Measurements from ENCODE around the gene ASMTL. TPM values are rescaled to one million over a fixed set of nuclear protein-coding genes. Genes with fewer than 3 reads are reported as not detected.
"Not testable (repeated sequence)": the region's sequence is repeated elsewhere in the genome, so short reads cannot be mapped to it uniquely, and the experiment has no call there.

Gene ASMTL
- total RNA-seq, 4 donors from 2014 or later, result 9.5 to 23.9 (median 15.1) TPM

DNA sequence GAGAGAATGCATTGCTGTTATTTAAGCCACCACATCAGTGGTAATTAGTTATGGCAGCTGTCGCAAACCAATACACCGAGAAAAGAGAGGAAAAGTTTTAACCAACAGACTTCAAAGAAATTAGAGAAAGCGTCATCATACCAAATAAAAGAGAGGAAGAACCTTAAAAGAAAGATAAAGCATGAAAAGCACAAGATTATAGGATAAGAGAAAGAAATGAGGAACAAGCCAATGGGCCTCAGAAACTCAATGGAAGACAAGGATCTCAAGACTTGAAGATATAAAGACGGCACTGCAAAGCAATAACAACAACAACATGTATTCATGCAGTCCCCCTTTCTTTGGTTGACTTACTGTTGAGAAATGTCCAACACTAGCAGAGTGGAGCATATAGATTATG, 22.8 kb upstream of the ASMTL start:
- Histone ChIP-seq H3K36me3 (no peaks in the 10 kb centered on the region), H3K27me3 (no peaks in the 10 kb centered on the region), H3K4me3 (no peak overlapping the region), H3K27ac (no peak overlapping the region), H3K4me1 (peaks cover 0 to 9% (median 0%) of the 10 kb centered on the region in 4 donors), H3K9me3 (no peaks in the 10 kb centered on the region)
- DNase-seq, result no peak
- TF ChIP-seq CTCF (IDR thresholded peaks at IDR 0.05), result no peak
- TF ChIP-seq POLR2A (IDR thresholded peaks at IDR 0.05), result no peak

- H3K4me1 ChIP-seq, H3K27me3 ChIP-seq, H3K27ac ChIP-seq, H3K4me3 ChIP-seq, H3K9me3 ChIP-seq, H3K36me3 ChIP-seq: not testable (repeated sequence)
- peak in 1 of 3 donors; percentile 1 for DNase-seq
Observed at GRCh38 chrX:1474593-1474992, 21.9 kb upstream of the ASMTL start.

DNA sequence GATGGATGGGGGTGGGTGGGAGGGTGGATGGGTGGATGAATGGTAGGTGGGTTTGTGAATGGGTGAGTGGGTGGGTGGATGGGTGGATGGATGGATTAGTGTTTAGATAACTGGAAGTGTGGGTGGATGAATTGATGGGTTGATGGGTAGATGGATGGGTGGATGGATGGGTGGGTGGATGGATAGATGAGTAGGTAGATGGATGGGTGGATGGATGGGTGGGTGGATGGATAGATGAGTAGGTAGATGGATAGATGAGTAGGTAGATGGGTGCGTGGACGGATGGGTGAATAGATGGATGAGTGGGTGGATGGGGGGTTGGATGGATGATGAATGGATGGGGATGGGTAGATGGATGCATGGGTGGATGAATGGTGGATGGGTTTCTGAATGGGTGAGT, 20.3 kb upstream of the ASMTL start:
- H3K27me3 ChIP-seq, result no peaks in the 10 kb centered on the region
- no peaks in the 10 kb centered on the region for H3K36me3 ChIP-seq
- no peak for TF ChIP-seq CTCF (IDR thresholded peaks at IDR 0.05)
- no peak for TF ChIP-seq POLR2A (IDR thresholded peaks at IDR 0.05)
- no peak overlapping the region for H3K27ac ChIP-seq
- no peak overlapping the region for H3K4me3 ChIP-seq
- H3K4me1 ChIP-seq, result peaks cover 0 to 13% (median 3%) of the 10 kb centered on the region in 4 donors
- DNase-seq, result peak in 2 of 3 donors; percentile 11 to 23
- no peaks in the 10 kb centered on the region for H3K9me3 ChIP-seq

DNA sequence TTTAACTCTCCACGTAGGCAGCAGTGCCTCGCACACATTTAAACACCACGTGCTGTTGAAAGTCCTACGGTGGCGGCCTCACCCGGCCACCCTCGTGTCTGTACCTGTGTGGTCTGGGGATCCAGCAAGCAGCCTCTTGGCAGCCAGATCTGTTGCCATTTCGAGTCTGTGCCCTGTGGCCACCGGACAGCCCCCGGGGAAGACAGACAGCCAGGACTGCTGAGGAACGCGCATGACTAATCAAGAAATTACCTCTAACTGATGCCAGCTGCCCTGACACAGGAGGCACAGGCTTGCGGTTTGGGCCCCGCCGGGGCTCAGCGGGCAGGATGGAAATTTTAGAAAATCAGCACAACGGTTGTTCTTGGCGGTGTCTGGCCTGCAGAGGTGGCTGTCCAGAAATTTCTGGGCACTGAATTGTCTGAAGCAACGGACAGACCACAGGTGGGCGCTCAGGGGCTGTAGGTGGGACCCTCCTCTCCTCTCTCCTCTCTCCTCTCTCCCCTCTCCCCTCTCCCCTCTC, 15.6 kb upstream of the ASMTL start:
- H3K9me3 ChIP-seq, result no peaks in the 10 kb centered on the region
- TF ChIP-seq POLR2A (IDR thresholded peaks at IDR 0.05), result no peak
- no peak for TF ChIP-seq CTCF (IDR thresholded peaks at IDR 0.05)
- no peaks in the 10 kb centered on the region for H3K36me3 ChIP-seq
- no peaks in the 10 kb centered on the region for H3K27me3 ChIP-seq
- H3K27ac ChIP-seq, result peak overlapping the region in 3 of 4 donors; percentile 40 to 78 (median 50)
- no peak overlapping the region for H3K4me3 ChIP-seq
- H3K4me1 ChIP-seq, result peaks cover 0 to 23% (median 11%) of the 10 kb centered on the region in 4 donors
- peak; percentile 46 to 87 (median 79) for DNase-seq

GRCh38 chrX:1466971-1467561, 14.4 kb upstream of the ASMTL start:
- no peaks in the 10 kb centered on the region for H3K27me3 ChIP-seq
- peak; percentile 48 to 81 (median 78) for DNase-seq
- H3K4me3 ChIP-seq, result peak overlapping the region in 2 of 4 donors; percentile 14 to 34

DNA sequence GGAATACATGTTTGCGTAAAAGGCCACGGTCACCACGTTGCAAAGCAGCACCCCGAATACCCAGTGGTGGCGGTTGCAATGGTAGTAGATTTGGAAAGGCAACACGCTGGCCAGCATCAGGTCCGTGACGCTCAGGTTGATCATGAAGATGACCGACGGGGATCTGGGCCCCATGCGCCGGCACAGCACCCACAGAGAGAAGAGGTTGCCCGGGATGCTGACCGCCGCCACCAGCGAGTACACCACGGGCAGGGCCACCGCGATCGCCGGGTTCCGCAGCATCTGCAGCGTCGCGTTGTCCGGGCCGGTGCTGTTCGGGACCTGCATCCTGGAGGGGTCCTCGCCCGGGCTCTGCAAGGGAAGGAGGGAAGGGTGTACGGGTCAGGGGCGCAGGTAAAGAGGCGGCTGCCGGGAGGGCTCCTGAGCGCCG, 13.5 kb upstream of the ASMTL start:
- peaks cover 0 to 17% (median 10%) of the 10 kb centered on the region in 4 donors for H3K4me1 ChIP-seq
- no peak for TF ChIP-seq CTCF (IDR thresholded peaks at IDR 0.05)
- no peak for TF ChIP-seq POLR2A (IDR thresholded peaks at IDR 0.05)
- no peak overlapping the region for H3K4me3 ChIP-seq
- no peaks in the 10 kb centered on the region for H3K27me3 ChIP-seq
- no peaks in the 10 kb centered on the region for H3K36me3 ChIP-seq
- H3K9me3 ChIP-seq, result no peaks in the 10 kb centered on the region
- peak overlapping the region in 1 of 4 donors; percentile 78 for H3K27ac ChIP-seq
- peak; percentile 14 to 48 (median 42) for DNase-seq

More at GRCh38 chrX:1466971-1467561, 14.4 kb upstream of the ASMTL start:
- Histone ChIP-seq H3K36me3 (no peaks in the 10 kb centered on the region), H3K9me3 (no peaks in the 10 kb centered on the region), H3K27ac (peak overlapping the region; percentile 39 to 78 (median 53)), H3K4me1 (peaks cover 0 to 22% (median 11%) of the 10 kb centered on the region in 4 donors)
- TF ChIP-seq POLR2A (IDR thresholded peaks at IDR 0.05), result no peak
